ENCODE data around the gene SORL1.
"Not testable (repeated sequence)": the region's sequence is repeated elsewhere in the genome, so short reads cannot be mapped to it uniquely, and the experiment has no call there.

SORL1 gene

GRCh38 chr11:121631456-121631855 is 179.3 kb downstream of the SORL1 start:
- TF ChIP-seq CTCF (conservative IDR thresholded peaks at IDR 0.05; ENCODE audit: low read depth, low read length) = no peak
- no peak for DNase-seq (ENCODE audit: low read depth)
- no peak overlapping the region for H3K4me3 ChIP-seq (ENCODE audit: low read depth, low read length)

- TF ChIP-seq CTCF (conservative IDR thresholded peaks at IDR 0.05; ENCODE audit: low read depth, low read length) = no peak
- H3K4me3 ChIP-seq (ENCODE audit: low read depth, low read length) = no peak overlapping the region
- no peak for DNase-seq (ENCODE audit: low read depth)
Measured at GRCh38 chr11:121634273-121634672, 182.2 kb downstream of the SORL1 start.

- peak; percentile 82 for DNase-seq (ENCODE audit: low read depth)
- H3K4me3 ChIP-seq (ENCODE audit: low read depth, low read length) = no peak overlapping the region
- TF ChIP-seq CTCF (conservative IDR thresholded peaks at IDR 0.05; ENCODE audit: low read depth, low read length) = no peak
Measured at GRCh38 chr11:121634889-121635288, 182.8 kb downstream of the SORL1 start.

GRCh38 chr11:121636081-121636799 is 184.1 kb downstream of the SORL1 start:
- no peak for TF ChIP-seq CTCF (conservative IDR thresholded peaks at IDR 0.05; ENCODE audit: low read depth, low read length)
- no peak for DNase-seq (ENCODE audit: low read depth)
- no peak overlapping the region for H3K4me3 ChIP-seq (ENCODE audit: low read depth, low read length)

GRCh38 chr11:121636800-121637176 is 184.7 kb downstream of the SORL1 start:
- DNase-seq (ENCODE audit: low read depth) = no peak
- no peak for TF ChIP-seq CTCF (conservative IDR thresholded peaks at IDR 0.05; ENCODE audit: low read depth, low read length)
- H3K4me3 ChIP-seq (ENCODE audit: low read depth, low read length) = no peak overlapping the region

GRCh38 chr11:121637587-121637986 is 185.5 kb downstream of the SORL1 start:
- H3K4me3 ChIP-seq (ENCODE audit: low read depth, low read length); DNase-seq (ENCODE audit: low read depth): not testable (repeated sequence)

- H3K4me3 ChIP-seq (ENCODE audit: low read depth, low read length) = no peak overlapping the region
- no peak for TF ChIP-seq CTCF (conservative IDR thresholded peaks at IDR 0.05; ENCODE audit: low read depth, low read length)
- no peak for DNase-seq (ENCODE audit: low read depth)
Measured at GRCh38 chr11:121643479-121644186, 191.5 kb downstream of the SORL1 start.
